Endothelial cell of umbilical vein (primary cell): ENCODE results near the gene MMUT. TPM values are rescaled to one million over a fixed set of nuclear protein-coding genes. Genes with fewer than 3 reads are reported as not detected.

ENCODE experiments used
- BruUV-seq: library from RNA; stranded (reverse); fragments of 400-500 nt; replicated peaks from 2 replicates; lab custom pipeline; 2021; lab: Mats Ljungman, UMichigan
- CTCF ChIA-PET: fragments of 300-600, 350-600 bp; sonication (Branson Sonifier 250); formaldehyde crosslinking; loops from one replicate; lab custom pipeline; 2021; ENCODE audit warnings: antibody characterized with exemption, inconsistent platforms; lab: Charles Lee
- POLR2A ChIA-PET: fragments of 300-600, 350-600 bp; sonication (Branson Sonifier 250); formaldehyde crosslinking; loops from one replicate; lab custom pipeline; 2021; ENCODE audit warnings: antibody characterized with exemption, inconsistent platforms; lab: Charles Lee
- DNase-seq: peaks from one replicate; pipeline ENCODE4 v3.0.0-alpha.2; 2011; ENCODE audit warnings: low read depth, low spot score
- FAIRE-seq: peaks from 2 replicates; lab custom pipeline; 2011; peaks lifted over from hg19 to GRCh38; lab: Jason Lieb, UNC
- H2AFZ ChIP-seq: 2 replicates; pipeline ENCODE4 v1.6.0; 2012; ENCODE audit warnings: low read depth, low read length, control low read depth, inconsistent platforms
- H3K27ac ChIP-seq: 2 replicates; pipeline ENCODE4 v1.5.1; 2011; ENCODE audit warnings: low read depth, mild to moderate bottlenecking, control low read depth, low read length, moderate library complexity; ENCODE audit not compliant: insufficient read depth
- H3K27me3 ChIP-seq, 2 experiments: 2 replicates each; pipeline versions ENCODE4 v1.6.0 to v1.6.1; 2011; ENCODE audit warnings: low read length in 2 of 2, mixed read lengths in 1 of 2; ENCODE audit not compliant: control insufficient read depth in 2 of 2, insufficient read depth in 2 of 2
- H3K36me3 ChIP-seq, 2 experiments: 2 replicates in 1 of 2; 3 replicates in 1 of 2; pipeline ENCODE4 v1.5.1; 2011; ENCODE audit warnings: low read length in 2 of 2, mild to moderate bottlenecking in 1 of 2, moderate library complexity in 1 of 2; ENCODE audit not compliant: control insufficient read depth in 2 of 2, insufficient read depth in 2 of 2; ENCODE audit errors: extremely low read depth in 1 of 2
- H3K4me1 ChIP-seq: 3 replicates; pipeline ENCODE4 v1.5.1; 2011; ENCODE audit warnings: mild to moderate bottlenecking, low read length; ENCODE audit not compliant: control insufficient read depth, insufficient read depth; ENCODE audit errors: extremely low read depth
- H3K4me2 ChIP-seq: 2 replicates; pipeline ENCODE4 v1.6.1; 2011; ENCODE audit warnings: low read length, control low read depth, mixed read lengths; ENCODE audit not compliant: insufficient read depth
- H3K4me3 ChIP-seq, 3 experiments: fragments of 200-600 bp in 1 of 3; sonication (generic), shearing (Covaris generic) in 1 of 3; replicated peaks in 1 of 3; 2 replicates each; pipeline ENCODE4 v1.5.1; 2011 to 2016; ENCODE audit warnings: control low read depth in 3 of 3, low read length in 3 of 3, mild to moderate bottlenecking in 2 of 3, inconsistent platforms in 1 of 3, low read depth in 1 of 3, moderate library complexity in 1 of 3; ENCODE audit not compliant: insufficient read depth in 1 of 3
- H3K79me2 ChIP-seq: 2 replicates; pipeline ENCODE4 v1.6.0; 2012; ENCODE audit warnings: low read length, inconsistent platforms; ENCODE audit not compliant: control insufficient read depth, insufficient read depth
- H3K9ac ChIP-seq: replicated peaks from 2 replicates; pipeline ENCODE3; 2011; ENCODE audit warnings: low read length, control low read depth; ENCODE audit not compliant: insufficient read depth; ENCODE audit errors: extremely low read depth
- H3K9me1 ChIP-seq: replicated peaks from 3 replicates; pipeline ENCODE4 v1.6.0; 2011; ENCODE audit warnings: mild to moderate bottlenecking, low read length; ENCODE audit not compliant: control insufficient read depth, insufficient read depth; ENCODE audit errors: extremely low read depth
- H3K9me3 ChIP-seq: replicated peaks from 2 replicates; pipeline ENCODE4 v1.5.1; 2012; ENCODE audit warnings: low read length, inconsistent platforms; ENCODE audit not compliant: control insufficient read depth, insufficient read depth
- H4K20me1 ChIP-seq: replicated peaks from 2 replicates; pipeline ENCODE3; 2011; ENCODE audit warnings: mild to moderate bottlenecking, low read length; ENCODE audit not compliant: control insufficient read depth, insufficient read depth; ENCODE audit errors: extremely low read depth
- EZH2 ChIP-seq: IDR thresholded peaks from 2 replicates; pipeline ENCODE4 v1.6.1; 2012; ENCODE audit warnings: borderline replicate concordance, low read depth, mild to moderate bottlenecking, moderate library complexity, low read length, inconsistent platforms; ENCODE audit not compliant: severe bottlenecking
- FOS ChIP-seq: IDR thresholded peaks from 2 replicates; pipeline ENCODE4 v1.6.1; 2011; ENCODE audit warnings: mild to moderate bottlenecking, low read length, moderate library complexity, borderline replicate concordance; ENCODE audit not compliant: insufficient read depth
- GATA2 ChIP-seq: IDR thresholded peaks from 2 replicates; pipeline ENCODE4 v1.7.0; 2011; ENCODE audit warnings: low read depth, mild to moderate bottlenecking, moderate library complexity, mixed read lengths, low read length; ENCODE audit not compliant: insufficient read length, insufficient read depth
- JUN ChIP-seq: IDR thresholded peaks from 2 replicates; pipeline ENCODE4 v1.6.1; 2011; ENCODE audit warnings: borderline replicate concordance, low read depth; ENCODE audit not compliant: insufficient read length, insufficient read depth
- MYC ChIP-seq: IDR thresholded peaks from one replicate; pipeline ENCODE4 v1.6.1; 2011; ENCODE audit warnings: mild to moderate bottlenecking, low read depth, low read length
- POLR2A ChIP-seq: IDR thresholded peaks from 2 replicates; pipeline ENCODE4 v1.6.1; 2012; ENCODE audit warnings: low read depth, mild to moderate bottlenecking, control low read depth, low read length
- POLR2AphosphoS5 ChIP-seq: IDR thresholded peaks from 2 replicates; pipeline ENCODE4 v1.6.1; 2012; ENCODE audit warnings: low read depth, mild to moderate bottlenecking, control low read depth, low read length, moderate library complexity; ENCODE audit not compliant: insufficient read depth
- dilution Hi-C: fragments of 300-500 bp; cut with MboI; formaldehyde crosslinking; loops from one replicate; pipeline ENCODE4 v1.15.0; 2019; ENCODE audit warnings: low sequenced_read_pairs; ENCODE audit not compliant: extremely low pct_ligation_motif_present
- intact Hi-C: fragments of 100-400 bp; cut with micrococcal nuclease; formaldehyde crosslinking; loops from one replicate; pipeline ENCODE4 v1.10.0; 2022
- polyA plus RNA-seq, 4 experiments: library from polyadenylated mRNA; depleted of rRNA in 3 of 4; stranded (reverse) in 3 of 4; unstranded in 1 of 4; fragments of >200 nt; gene quantifications; 2 replicates each; pipeline versions ENCODE4 v1.2.1 to v1.2.3, GENCODE V29; 2011 to 2012; ENCODE audit warnings: missing spikeins in 1 of 4
- total RNA-seq: library from RNA; stranded (reverse); gene quantifications from 2 replicates; pipeline ENCODE4 v1.2.3, GENCODE V29; 2021
- TF ChIP-seq, protein P1 (sequence below): IDR thresholded peaks from 2 replicates; pipeline ENCODE4 v1.6.1; 2011; ENCODE audit not compliant: insufficient read depth, insufficient read length
- TF ChIP-seq, protein P2 (sequence below), 2 donors: IDR thresholded peaks; 1 replicate in 1 of 2; 2 replicates in 1 of 2; pipeline ENCODE4 v1.5.1; 2011; ENCODE audit warnings: low read length in 2 of 2, mild to moderate bottlenecking in 2 of 2, moderate library complexity in 2 of 2, control low read depth in 1 of 2, inconsistent platforms in 1 of 2, low read depth in 1 of 2; ENCODE audit not compliant: insufficient read depth in 1 of 2; ENCODE audit errors: extremely low read depth in 1 of 2

The MMUT gene
- total and polyA plus RNA-seq, 2 donors (not counting 3 experiments of a cell fraction or from before 2014, with no cell fraction given), result 7.8 to 15.7 TPM

DNA sequence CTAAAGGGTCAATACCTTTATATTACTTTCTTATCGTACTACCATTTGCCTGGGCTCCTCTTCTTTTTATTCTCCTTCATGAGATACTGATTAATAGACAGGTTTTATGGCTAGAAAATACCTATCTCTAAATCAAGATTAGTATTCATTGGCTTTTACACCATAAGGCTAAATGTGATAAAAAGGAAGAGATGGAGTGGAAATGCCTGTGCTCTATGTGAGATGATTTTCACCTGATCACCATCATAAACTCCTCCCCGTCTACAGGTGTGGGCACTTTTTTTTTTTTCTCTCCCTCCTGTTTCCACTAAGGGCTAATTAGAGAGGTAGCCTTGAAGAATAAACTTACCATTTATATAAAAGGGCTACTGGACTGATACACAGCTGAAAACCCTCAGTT is 36.6 kb upstream of the MMUT start, which contains the start of gene GLYATL3:
Gene GLYATL3, plus strand, starts transcription at position 301 of the 400 bp plus-strand sequence. CDS start 12,068 bp downstream, outside the sequence.
- intact Hi-C loops, result no loop called here
- no peaks in the 10 kb centered on the region for H3K79me2 ChIP-seq
- H3K9me3 ChIP-seq, result no peaks in the 10 kb centered on the region
- H3K4me3 ChIP-seq, result no peak within 1 kb of the TSS
- BruUV-seq, result no TSS peak
- no peaks in the 10 kb centered on the region for H4K20me1 ChIP-seq
- H2AFZ ChIP-seq, result no peak within 1 kb of the TSS
- dilution Hi-C loops, result no loop called here
- TF ChIP-seq POLR2A (no peak), JUN (no peak)
- H3K9me1 ChIP-seq, result no peaks in the 10 kb centered on the region
- DNase-seq (no peak), FAIRE-seq (no peak)
- H3K27ac ChIP-seq, result no peak within 1 kb of the TSS
- no peak within 1 kb of the TSS for H3K4me2 ChIP-seq
- H3K9ac ChIP-seq, result no peak within 1 kb of the TSS
- POLR2A ChIA-PET, result no interaction called here
- H3K4me1 ChIP-seq, result no peaks in the 10 kb centered on the region
- H3K36me3 ChIP-seq, result peaks cover 1 to 2% of the 10 kb centered on the region in 2 experiments
- CTCF ChIA-PET, result no interaction called here
- no peaks in the 10 kb centered on the region for H3K27me3 ChIP-seq

DNA sequence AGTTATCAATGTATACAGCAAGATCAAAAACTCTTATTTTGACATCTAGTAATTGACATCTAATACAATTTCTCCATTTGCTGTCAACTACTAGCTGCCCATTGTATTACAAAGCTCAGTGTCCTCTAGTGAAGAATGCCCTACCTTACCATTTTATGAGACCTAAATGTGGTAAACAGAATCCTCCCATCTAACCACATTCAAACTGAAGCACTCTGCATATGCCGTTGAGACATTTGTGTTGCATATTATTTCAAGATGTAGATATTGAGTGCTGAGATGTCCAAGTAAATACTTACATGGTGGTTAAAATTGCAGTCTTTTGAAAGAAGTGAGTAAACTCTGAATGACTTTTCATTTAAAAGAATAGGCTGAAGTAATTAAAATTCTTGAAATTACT is 36.1 kb upstream of the MMUT start:
- no peak for DNase-seq
- H3K9me1 ChIP-seq, result no peaks in the 10 kb centered on the region
- H3K27me3 ChIP-seq, result no peaks in the 10 kb centered on the region
- H3K4me1 ChIP-seq, result no peaks in the 10 kb centered on the region
- no peak overlapping the region for H2AFZ ChIP-seq
- intact Hi-C loops (no loop called here), dilution Hi-C loops (no loop called here)
- no peak for FAIRE-seq
- no peaks in the 10 kb centered on the region for H4K20me1 ChIP-seq
- H3K9ac ChIP-seq, result no peak overlapping the region
- TF ChIP-seq POLR2A (no peak), POLR2AphosphoS5 (no peak), FOS (no peak), JUN (no peak), GATA2 (no peak), MYC (no peak), EZH2 (no peak)
- TF ChIP-seq, protein P1, sequence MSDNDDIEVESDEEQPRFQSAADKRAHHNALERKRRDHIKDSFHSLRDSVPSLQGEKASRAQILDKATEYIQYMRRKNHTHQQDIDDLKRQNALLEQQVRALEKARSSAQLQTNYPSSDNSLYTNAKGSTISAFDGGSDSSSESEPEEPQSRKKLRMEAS, result no peak
- TF ChIP-seq, protein P2, sequence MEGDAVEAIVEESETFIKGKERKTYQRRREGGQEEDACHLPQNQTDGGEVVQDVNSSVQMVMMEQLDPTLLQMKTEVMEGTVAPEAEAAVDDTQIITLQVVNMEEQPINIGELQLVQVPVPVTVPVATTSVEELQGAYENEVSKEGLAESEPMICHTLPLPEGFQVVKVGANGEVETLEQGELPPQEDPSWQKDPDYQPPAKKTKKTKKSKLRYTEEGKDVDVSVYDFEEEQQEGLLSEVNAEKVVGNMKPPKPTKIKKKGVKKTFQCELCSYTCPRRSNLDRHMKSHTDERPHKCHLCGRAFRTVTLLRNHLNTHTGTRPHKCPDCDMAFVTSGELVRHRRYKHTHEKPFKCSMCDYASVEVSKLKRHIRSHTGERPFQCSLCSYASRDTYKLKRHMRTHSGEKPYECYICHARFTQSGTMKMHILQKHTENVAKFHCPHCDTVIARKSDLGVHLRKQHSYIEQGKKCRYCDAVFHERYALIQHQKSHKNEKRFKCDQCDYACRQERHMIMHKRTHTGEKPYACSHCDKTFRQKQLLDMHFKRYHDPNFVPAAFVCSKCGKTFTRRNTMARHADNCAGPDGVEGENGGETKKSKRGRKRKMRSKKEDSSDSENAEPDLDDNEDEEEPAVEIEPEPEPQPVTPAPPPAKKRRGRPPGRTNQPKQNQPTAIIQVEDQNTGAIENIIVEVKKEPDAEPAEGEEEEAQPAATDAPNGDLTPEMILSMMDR (IDR thresholded peaks at IDR 0.05; ENCODE audit: extremely low read depth in 1 of 2, insufficient read depth in 1 of 2, low read depth in 1 of 2, low read length in 2 of 2), result no peak
- no TSS peak for BruUV-seq
- no peak overlapping the region for H3K4me3 ChIP-seq
- POLR2A ChIA-PET, result no interaction called here
- peaks cover 2% of the 10 kb centered on the region in 2 experiments for H3K36me3 ChIP-seq
- H3K9me3 ChIP-seq, result no peaks in the 10 kb centered on the region
- no peak overlapping the region for H3K4me2 ChIP-seq
- H3K27ac ChIP-seq, result no peak overlapping the region
- CTCF ChIA-PET, result interaction anchor here (0.8 kb wide), 1 partner anchor 124 kb away, joined by 3 read pairs; no protein-coding TSS in a partner anchor
- H3K79me2 ChIP-seq, result no peaks in the 10 kb centered on the region
